HG03439 (cell line): ENCODE data around the gene MRPS35.
"Not testable (repeated sequence)": the region's sequence is repeated elsewhere in the genome, so short reads cannot be mapped to it uniquely, and the experiment has no call there.

Experiments
- ATAC-seq: cut with Tn5 transposase; IDR thresholded peaks from one replicate; pipeline ENCODE4 v1.9.1; 2021; ENCODE audit warnings: mild to moderate bottlenecking, moderate library complexity; ENCODE audit not compliant: unreplicated experiment

Gene MRPS35

DNA sequence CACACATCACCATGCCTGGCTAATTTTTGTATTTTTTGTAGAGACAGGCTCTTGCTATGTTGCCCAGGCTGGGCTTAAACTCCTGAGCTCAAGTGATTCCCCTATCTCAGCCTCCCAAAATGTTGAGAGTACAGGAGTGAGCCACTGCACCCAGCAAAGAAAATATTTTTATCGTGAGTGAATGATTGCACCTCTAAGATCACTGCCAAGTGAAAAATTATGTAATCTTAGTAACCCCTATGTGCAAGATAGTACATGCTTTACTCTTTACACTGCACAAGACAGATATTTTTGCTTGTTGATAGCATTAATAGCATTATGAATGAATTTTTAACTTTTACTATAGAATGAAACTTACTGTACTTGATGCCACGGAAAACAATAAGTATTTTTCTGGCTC is 3.4 kb upstream of the MRPS35 start:
- no peak for ATAC-seq

DNA sequence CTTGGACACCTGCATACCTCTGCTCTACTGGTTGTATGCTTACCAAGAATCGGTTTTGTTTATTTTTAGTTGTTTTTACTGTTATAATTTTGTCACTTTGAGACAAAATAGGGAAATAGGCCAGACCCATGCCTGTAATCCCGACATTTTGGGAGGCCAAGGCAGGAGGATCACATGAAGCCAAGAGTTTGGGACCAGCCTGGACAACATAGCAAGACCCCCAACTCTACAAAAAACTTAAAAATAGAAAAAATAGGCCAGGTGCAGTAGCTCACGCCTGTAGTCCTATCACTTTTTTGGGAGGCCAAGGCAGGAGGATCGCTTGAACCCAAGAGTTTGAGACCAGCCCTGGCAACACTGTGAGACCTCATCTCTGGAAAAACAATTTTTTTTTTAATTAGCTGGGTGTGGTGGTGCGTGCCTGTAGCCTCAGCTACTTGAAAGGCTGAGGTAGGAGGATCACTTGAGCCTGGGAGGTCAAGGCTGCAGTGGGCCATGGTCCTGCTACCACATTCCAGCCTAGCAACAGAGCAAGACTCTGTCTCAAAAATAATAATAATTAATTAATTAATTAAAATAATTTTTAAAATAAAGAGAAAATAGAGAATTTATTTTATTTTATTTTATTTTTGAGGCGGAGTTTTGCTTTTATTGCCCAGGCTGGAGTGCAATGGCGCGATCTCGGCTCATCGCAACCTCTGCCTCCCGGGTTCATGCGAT is 1.3 kb upstream of the MRPS35 start:
- no peak for ATAC-seq

DNA sequence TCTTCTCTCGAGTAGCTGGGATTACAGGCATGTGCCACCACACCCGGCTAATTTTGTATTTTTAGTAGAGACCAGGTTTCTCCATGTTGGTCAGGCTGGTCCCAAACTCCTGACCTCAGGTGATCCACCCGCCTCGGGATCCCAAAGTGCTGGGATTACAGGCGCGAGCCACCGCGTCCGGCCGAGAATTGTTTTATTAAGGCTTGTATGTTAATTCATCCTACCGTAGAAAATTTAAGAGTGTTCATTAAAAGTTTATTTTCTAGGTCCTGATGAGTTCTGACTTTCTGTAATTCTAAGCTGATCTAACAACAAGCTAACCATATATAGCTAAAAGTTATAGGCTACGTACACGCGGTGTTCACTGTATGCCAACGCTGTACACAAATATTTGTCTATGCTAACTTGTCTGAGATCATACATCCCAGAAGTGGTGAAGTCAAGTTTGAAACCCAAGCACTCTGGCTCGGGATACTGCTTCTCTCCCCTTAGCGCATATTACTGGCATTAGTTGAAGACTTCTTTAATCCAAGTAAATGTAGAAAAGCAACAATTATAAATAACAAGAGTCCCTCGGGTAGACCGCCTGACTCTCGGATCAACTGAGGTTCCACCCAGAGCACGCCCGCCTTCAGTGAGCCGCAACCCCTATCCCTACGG is 570 bp upstream of the MRPS35 start:
- ATAC-seq: peak; percentile 43

- peak; percentile 18 for ATAC-seq
Measured at GRCh38 chr12:27711317-27711682, 668 bp downstream of the MRPS35 start.

- no peak for ATAC-seq
Measured at GRCh38 chr12:27711967-27712366, 1.3 kb downstream of the MRPS35 start.

- ATAC-seq: no peak
Measured at GRCh38 chr12:27723212-27723611, 12.6 kb downstream of the MRPS35 start.

DNA sequence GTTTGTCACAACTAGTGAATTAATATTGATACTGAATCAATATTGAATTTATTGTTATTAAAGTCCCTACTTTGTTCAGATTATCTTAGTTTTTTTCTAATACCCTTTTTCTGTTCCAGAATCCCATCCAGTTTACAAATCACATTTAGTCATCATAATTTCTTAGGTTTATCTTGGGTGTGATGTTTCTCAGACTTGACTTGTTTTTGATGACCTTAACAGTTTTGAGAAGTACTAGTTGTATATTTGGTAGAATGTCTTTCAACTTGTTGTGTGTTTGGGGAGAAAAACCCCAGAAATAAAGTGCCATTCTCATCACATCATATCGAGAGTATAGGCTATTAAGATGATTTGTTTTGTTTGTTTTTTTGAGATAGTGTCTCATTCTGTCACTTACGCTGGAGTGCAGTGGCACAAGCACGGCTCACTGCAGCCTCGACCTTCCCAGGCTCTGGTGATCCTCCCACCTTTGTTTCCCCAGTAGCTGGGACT is 19.5 kb downstream of the MRPS35 start:
- ATAC-seq: no peak

DNA sequence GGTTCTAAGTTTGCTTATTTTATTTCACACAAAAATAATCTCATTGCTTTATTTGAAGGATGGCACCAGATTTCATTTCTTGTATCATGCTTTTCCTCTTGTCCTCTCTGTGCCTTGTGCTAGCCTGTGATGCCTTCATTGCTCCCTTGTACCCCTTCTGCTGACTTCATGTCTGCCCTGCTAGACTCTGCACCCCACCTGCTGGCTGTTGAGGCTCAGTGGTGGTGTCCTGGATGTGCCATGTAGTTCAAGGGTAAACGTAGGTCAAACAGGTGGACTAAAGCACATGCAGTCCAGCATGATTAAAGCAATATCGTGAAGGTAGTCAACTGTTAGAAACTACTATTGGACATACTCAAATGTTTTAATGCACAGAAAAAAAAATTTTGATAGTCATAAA is 21.6 kb downstream of the MRPS35 start:
- ATAC-seq: no peak

DNA sequence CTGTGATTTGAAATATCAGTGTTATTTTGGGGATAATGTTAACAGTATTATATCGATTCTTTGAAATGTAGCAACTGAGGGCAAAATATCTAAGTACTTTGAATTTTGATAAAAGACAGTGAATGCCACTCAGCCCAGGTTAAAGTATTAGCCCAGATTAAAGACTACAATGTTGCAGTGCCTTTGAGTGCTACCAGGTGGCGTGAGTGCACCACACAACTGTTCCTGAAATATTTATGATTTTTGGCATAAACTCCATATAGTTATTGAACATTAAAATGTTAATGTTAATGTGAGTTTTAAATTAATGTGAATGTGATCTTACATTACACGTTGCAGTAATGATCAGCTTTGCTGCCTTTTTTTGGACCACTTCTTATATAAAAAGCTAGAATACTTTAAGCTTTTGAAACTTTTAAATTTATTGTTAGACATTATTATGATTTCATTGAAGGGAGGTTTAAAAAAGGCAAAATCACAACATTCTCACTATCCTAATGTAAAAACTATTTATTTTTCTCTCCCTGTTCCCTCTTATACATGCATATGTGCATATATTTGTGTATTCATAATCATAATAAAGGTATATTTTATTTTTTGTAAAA is 22.5 kb downstream of the MRPS35 start:
- peak; percentile 79 for ATAC-seq

DNA sequence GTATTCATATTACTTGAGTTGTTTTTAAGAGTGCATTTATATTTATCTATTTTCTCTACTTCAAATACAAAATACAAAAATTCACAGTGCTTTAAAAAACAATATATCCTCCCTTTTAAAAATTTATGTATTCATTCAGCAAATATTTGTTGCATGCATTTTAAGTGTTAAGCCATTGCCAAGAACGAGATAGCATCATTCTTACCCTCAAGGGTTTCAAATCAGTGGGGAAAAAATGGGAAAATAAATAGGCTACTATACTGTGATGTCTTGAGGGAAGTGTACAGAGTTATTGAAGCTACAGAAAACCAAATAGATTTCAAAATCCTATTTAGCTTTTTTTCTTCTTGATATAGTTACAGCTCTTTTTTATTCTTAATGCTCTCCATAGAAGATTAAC is 23.2 kb downstream of the MRPS35 start:
- no peak for ATAC-seq

- not testable (repeated sequence) for ATAC-seq
Measured at GRCh38 chr12:27734321-27734720, 23.7 kb downstream of the MRPS35 start.

- ATAC-seq: no peak
Measured at GRCh38 chr12:27743601-27744000, 33.0 kb downstream of the MRPS35 start.

GRCh38 chr12:27745734-27746133 is 35.1 kb downstream of the MRPS35 start:
- not testable (repeated sequence) for ATAC-seq

- no peak for ATAC-seq
Measured at GRCh38 chr12:27747111-27747820, 36.6 kb downstream of the MRPS35 start.

- no peak for ATAC-seq
Measured at GRCh38 chr12:27751386-27752047, 40.9 kb downstream of the MRPS35 start.

- ATAC-seq: no peak
Measured at GRCh38 chr12:27754795-27755194, 44.2 kb downstream of the MRPS35 start.

- ATAC-seq: no peak
Measured at GRCh38 chr12:27756670-27757195, 46.1 kb downstream of the MRPS35 start.

- ATAC-seq: no peak
Measured at GRCh38 chr12:27762757-27763156, 52.1 kb downstream of the MRPS35 start.

- ATAC-seq: no peak
Measured at GRCh38 chr12:27766587-27766986, 56.0 kb downstream of the MRPS35 start.

DNA sequence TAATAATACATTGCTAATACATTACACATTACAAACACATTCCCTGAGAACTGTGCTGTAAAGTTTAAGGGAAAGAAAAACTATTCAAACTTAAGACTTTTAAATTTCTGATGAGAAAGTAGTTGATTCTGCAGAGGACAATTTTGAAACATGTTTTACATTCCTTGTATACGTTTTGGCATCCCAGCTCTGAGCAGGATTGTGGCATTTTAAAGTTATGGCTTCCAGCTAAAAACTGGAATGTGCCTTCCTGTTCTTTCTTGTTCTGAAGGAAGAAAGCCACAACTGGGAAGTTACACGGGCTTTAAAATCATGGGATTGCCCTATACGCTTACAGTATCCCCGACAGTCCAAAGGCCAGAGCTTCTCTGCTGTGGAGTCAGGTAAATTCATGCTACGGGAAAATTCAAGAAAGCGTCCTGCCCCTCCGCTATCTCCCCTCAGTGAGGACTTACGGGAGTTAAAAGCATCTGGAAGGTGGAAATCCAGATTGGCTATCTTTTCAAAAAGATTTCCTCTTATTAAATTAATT is 58.6 kb downstream of the MRPS35 start:
- ATAC-seq: no peak
